ENCODE results near the gene RNF11. TPM values are rescaled to one million over a fixed set of nuclear protein-coding genes. Genes with fewer than 3 reads are reported as not detected.

RNF11 gene
- total RNA-seq, result 189 and 199 TPM in 2 replicates

- Histone ChIP-seq H3K79me2 (ENCODE audit: insufficient read depth, low read length) (peaks cover 52% of the 10 kb centered on the region), H3K27me3 (ENCODE audit: insufficient read depth, low read length) (no peaks in the 10 kb centered on the region), H2AFZ (ENCODE audit: low read length) (peak within 1 kb of the TSS; percentile 96), H3K27ac (ENCODE audit: low read depth, low read length) (peak within 1 kb of the TSS; percentile 96), H3K4me1 (ENCODE audit: insufficient read depth, low read length) (peaks cover 23% of the 10 kb centered on the region), H3K36me3 (ENCODE audit: insufficient read depth, low read length) (no peaks in the 10 kb centered on the region), H3K4me3 (ENCODE audit: insufficient read depth, low read length) (peak within 1 kb of the TSS; percentile 99), H4K20me1 (ENCODE audit: insufficient read depth, low read length) (peaks cover 34% of the 10 kb centered on the region), H3K4me2 (ENCODE audit: insufficient read depth, low read length) (peak within 1 kb of the TSS; percentile 94), H3K9me3 (ENCODE audit: low read depth, low read length) (no peaks in the 10 kb centered on the region)
- TF ChIP-seq CTCF (IDR thresholded peaks at IDR 0.05; ENCODE audit: extremely low read depth, low read depth, low read length), result no peak
- peak; percentile 98 for DNase-seq (ENCODE audit: insufficient read length, low spot score, missing footprints)
These were observed at the start of gene RNF11 for GRCh38 chr1:51235673-51236530. RNF11 (plus strand) TSS chr1:51236273; CDS start chr1:51236757, 484 bp downstream.

GRCh38 chr1:51188230-51188629 lies 47.8 kb upstream of the RNF11 start:
- H3K4me2 ChIP-seq (ENCODE audit: insufficient read depth, low read length), result no peak overlapping the region
- no peaks in the 10 kb centered on the region for H3K9me3 ChIP-seq (ENCODE audit: low read depth, low read length)
- no peak overlapping the region for H3K4me3 ChIP-seq (ENCODE audit: insufficient read depth, low read length)
- H3K27me3 ChIP-seq (ENCODE audit: insufficient read depth, low read length), result peaks cover 3% of the 10 kb centered on the region
- DNase-seq (ENCODE audit: insufficient read length, low spot score, missing footprints), result no peak
- H3K27ac ChIP-seq (ENCODE audit: low read depth, low read length), result no peak overlapping the region
- no peaks in the 10 kb centered on the region for H3K4me1 ChIP-seq (ENCODE audit: insufficient read depth, low read length)
- H2AFZ ChIP-seq (ENCODE audit: low read length), result no peak overlapping the region
- no peaks in the 10 kb centered on the region for H3K79me2 ChIP-seq (ENCODE audit: insufficient read depth, low read length)
- no peaks in the 10 kb centered on the region for H4K20me1 ChIP-seq (ENCODE audit: insufficient read depth, low read length)
- TF ChIP-seq CTCF (IDR thresholded peaks at IDR 0.05; ENCODE audit: extremely low read depth, low read depth, low read length), result no peak
- H3K36me3 ChIP-seq (ENCODE audit: insufficient read depth, low read length), result no peaks in the 10 kb centered on the region

GRCh38 chr1:51189421-51190073 lies 46.5 kb upstream of the RNF11 start:
- no peaks in the 10 kb centered on the region for H3K36me3 ChIP-seq (ENCODE audit: insufficient read depth, low read length)
- peak; percentile 93 for TF ChIP-seq CTCF (IDR thresholded peaks at IDR 0.05; ENCODE audit: extremely low read depth, low read depth, low read length)
- H3K27ac ChIP-seq (ENCODE audit: low read depth, low read length), result no peak overlapping the region
- no peak overlapping the region for H2AFZ ChIP-seq (ENCODE audit: low read length)
- peaks cover 3% of the 10 kb centered on the region for H3K27me3 ChIP-seq (ENCODE audit: insufficient read depth, low read length)
- no peaks in the 10 kb centered on the region for H3K4me1 ChIP-seq (ENCODE audit: insufficient read depth, low read length)
- no peaks in the 10 kb centered on the region for H3K79me2 ChIP-seq (ENCODE audit: insufficient read depth, low read length)
- H3K9me3 ChIP-seq (ENCODE audit: low read depth, low read length), result no peaks in the 10 kb centered on the region
- DNase-seq (ENCODE audit: insufficient read length, low spot score, missing footprints), result peak; percentile 79
- no peak overlapping the region for H3K4me2 ChIP-seq (ENCODE audit: insufficient read depth, low read length)
- no peaks in the 10 kb centered on the region for H4K20me1 ChIP-seq (ENCODE audit: insufficient read depth, low read length)
- no peak overlapping the region for H3K4me3 ChIP-seq (ENCODE audit: insufficient read depth, low read length)

- Histone ChIP-seq H3K9me3 (ENCODE audit: low read depth, low read length) (no peaks in the 10 kb centered on the region), H3K4me1 (ENCODE audit: insufficient read depth, low read length) (no peaks in the 10 kb centered on the region), H4K20me1 (ENCODE audit: insufficient read depth, low read length) (no peaks in the 10 kb centered on the region), H3K4me3 (ENCODE audit: insufficient read depth, low read length) (no peak overlapping the region), H3K27ac (ENCODE audit: low read depth, low read length) (no peak overlapping the region), H3K79me2 (ENCODE audit: insufficient read depth, low read length) (no peaks in the 10 kb centered on the region), H3K4me2 (ENCODE audit: insufficient read depth, low read length) (no peak overlapping the region), H3K36me3 (ENCODE audit: insufficient read depth, low read length) (no peaks in the 10 kb centered on the region), H3K27me3 (ENCODE audit: insufficient read depth, low read length) (peaks cover 3% of the 10 kb centered on the region), H2AFZ (ENCODE audit: low read length) (no peak overlapping the region)
- no peak for TF ChIP-seq CTCF (IDR thresholded peaks at IDR 0.05; ENCODE audit: extremely low read depth, low read depth, low read length)
- DNase-seq (ENCODE audit: insufficient read length, low spot score, missing footprints), result no peak
These were observed 45.1 kb upstream of the RNF11 start for GRCh38 chr1:51190961-51191360.

All from osteoblast (primary cell).